DND-41 (cell line): Measurements from ENCODE around the gene PCDHGA1.

Source experiments
- EZH2 ChIP-seq: IDR thresholded peaks from 3 replicates; pipeline ENCODE4 v1.6.1; 2012; ENCODE audit warnings: borderline replicate concordance, low read depth, mild to moderate bottlenecking, moderate library complexity, low read length, inconsistent platforms; ENCODE audit not compliant: severe bottlenecking
- TF ChIP-seq, protein P1 (sequence below): IDR thresholded peaks from 2 replicates; pipeline ENCODE4 v1.5.1; 2012; ENCODE audit warnings: borderline replicate concordance, low read length, moderate library complexity, mild to moderate bottlenecking; ENCODE audit not compliant: poor library complexity, severe bottlenecking; ENCODE audit errors: extremely low read depth

DNA sequence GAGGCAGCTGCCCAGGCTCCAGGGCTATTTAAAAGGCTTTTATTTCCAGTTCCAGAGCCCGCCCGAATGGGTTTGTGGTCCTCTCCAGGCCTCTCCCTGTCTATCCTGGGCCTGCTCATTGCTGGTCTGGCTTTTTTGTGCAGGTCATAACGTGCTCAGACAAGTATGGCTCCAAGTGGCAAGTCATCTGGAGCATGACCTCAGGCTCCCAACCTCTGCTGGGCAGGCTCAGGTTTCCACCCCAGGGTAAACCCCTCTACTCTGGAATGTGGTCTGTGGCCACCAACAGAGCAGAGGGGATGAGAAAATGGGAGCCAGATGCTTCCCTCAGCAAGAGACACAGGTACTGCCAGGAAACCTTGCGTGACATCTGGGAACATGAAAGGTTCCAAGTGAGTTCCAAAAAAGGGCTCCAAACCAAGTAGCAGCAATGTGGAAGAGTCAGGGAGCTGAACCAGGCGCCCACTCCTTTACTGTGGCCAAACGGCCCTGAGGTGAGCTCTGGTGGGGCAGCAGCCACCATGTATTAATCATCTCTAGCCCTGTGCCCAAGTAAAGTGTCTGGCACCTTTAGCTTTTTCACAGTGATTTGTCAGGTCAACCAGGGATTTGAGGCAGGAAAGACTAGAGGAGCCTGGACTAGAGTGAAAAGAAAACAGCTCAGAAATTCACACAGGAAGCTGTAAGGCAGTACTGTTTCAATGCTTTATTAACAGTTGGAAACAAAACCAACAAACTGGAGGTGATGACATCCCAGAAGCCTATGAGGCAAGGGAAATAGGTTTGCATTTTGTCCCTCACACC lies 184.2 kb downstream of the PCDHGA1 start:
- TF ChIP-seq, protein P1, sequence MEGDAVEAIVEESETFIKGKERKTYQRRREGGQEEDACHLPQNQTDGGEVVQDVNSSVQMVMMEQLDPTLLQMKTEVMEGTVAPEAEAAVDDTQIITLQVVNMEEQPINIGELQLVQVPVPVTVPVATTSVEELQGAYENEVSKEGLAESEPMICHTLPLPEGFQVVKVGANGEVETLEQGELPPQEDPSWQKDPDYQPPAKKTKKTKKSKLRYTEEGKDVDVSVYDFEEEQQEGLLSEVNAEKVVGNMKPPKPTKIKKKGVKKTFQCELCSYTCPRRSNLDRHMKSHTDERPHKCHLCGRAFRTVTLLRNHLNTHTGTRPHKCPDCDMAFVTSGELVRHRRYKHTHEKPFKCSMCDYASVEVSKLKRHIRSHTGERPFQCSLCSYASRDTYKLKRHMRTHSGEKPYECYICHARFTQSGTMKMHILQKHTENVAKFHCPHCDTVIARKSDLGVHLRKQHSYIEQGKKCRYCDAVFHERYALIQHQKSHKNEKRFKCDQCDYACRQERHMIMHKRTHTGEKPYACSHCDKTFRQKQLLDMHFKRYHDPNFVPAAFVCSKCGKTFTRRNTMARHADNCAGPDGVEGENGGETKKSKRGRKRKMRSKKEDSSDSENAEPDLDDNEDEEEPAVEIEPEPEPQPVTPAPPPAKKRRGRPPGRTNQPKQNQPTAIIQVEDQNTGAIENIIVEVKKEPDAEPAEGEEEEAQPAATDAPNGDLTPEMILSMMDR = no peak
- TF ChIP-seq EZH2 = no peak
